ENCODE data around the gene ECHDC1. TPM values are rescaled to one million over a fixed set of nuclear protein-coding genes. Genes with fewer than 3 reads are reported as not detected.
A peak's percentile ranks its signal among the peaks of the same experiment; 100 is the strongest.

ECHDC1 gene
- polyA plus RNA-seq, 1 donor from 2014 or later: 77.5 TPM

DNA sequence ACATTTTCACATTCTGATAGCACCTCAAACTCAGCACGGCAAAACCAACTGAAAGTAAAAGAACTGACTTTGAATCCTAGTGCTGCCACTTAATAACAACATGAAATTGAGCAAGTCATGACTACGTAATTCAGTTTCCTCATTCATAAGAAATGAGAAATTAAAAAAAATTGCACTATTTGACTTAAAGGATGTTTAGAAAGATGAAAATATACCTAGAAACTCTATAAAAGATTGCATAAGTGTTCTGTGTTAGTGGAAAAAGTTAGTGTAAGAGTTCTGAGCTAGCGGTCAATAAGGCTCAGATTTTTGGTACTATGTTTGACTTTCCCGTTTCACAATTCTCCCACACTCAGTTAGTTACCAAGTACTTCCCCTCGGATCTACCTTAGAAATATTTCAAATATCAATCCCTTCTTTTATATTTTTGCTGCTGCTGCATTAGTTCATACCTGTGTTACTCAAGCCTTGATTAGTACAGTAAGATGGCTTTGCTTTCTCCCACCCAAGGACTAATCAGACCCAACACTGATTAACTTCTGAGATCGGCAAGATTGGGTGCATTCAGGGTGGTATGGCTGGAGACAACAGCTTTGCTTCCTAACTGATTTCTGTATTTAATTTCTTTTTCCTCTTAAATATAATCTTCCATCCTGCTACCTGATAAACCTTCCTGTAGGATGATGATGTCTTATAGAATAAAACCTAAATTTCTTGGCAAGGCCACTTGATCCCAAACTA is 25.9 kb downstream of the ECHDC1 start:
- Mint-ChIP-seq H3K27me3 (no peaks in the 10 kb centered on the region), H3K36me3 (peaks cover 8% of the 10 kb centered on the region), H3K4me1 (peaks cover 7 to 13% (median 9%) of the 10 kb centered on the region in 3 donors), H3K9me3 (no peaks in the 10 kb centered on the region), H3K4me3 (no peak overlapping the region), H3K27ac (peak overlapping the region in 1 of 3 donors; percentile 39)

DNA sequence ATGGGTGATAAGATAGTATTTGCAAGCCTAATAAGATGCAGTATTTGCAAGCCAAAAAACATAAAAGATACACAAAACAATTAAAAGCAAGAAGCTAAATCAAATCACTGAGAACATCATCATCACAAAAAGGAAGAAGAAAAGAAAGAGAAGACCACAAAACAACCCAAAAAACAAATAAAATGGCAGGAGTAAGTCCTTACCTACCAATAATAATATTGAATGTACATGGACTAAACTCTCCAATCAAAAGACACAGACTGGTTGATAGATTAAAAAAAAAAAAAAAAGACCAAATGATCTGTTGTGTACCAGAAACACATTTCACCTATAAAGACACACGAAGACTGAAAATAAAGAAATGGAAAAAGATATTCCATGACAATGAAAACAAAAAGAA is 37.7 kb downstream of the ECHDC1 start:
- Mint-ChIP-seq H3K4me3 (no peak overlapping the region), H3K27ac (peak overlapping the region in 1 of 3 donors; percentile 13)

DNA sequence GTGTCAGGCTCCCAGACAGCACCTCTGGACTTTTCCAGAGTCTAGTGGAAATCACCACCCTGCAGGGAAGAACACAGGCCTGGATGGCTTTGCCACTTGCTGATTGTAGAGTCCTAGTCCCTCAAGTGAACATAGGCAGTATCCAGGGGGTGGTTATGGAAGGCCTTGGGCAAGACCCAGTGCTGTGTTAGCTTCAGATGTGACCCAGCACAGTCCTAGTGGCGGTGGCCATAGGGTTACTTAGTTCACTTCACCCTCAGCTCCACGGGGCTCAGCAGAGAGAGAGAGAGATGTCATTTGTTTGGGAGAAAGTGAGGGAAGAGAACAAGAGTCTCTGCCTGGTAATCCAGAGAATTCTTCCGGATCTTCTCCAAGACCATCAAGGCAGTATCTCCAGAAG is 39.5 kb downstream of the ECHDC1 start:
- Mint-ChIP-seq H3K4me3 (no peak overlapping the region), H3K36me3 (peaks cover 8% of the 10 kb centered on the region), H3K9me3 (peaks cover 0 to 12% (median 0%) of the 10 kb centered on the region in 3 donors), H3K27ac (peak overlapping the region in 1 of 3 donors; percentile 71), H3K4me1 (peaks cover 9 to 41% (median 27%) of the 10 kb centered on the region in 3 donors), H3K27me3 (no peaks in the 10 kb centered on the region)

More for the DNA sequence above, 37.7 kb downstream of the ECHDC1 start:
- Mint-ChIP-seq H3K36me3 (peaks cover 17% of the 10 kb centered on the region), H3K4me1 (peaks cover 12 to 51% (median 36%) of the 10 kb centered on the region in 3 donors), H3K9me3 (peaks cover 0 to 12% (median 0%) of the 10 kb centered on the region in 3 donors), H3K27me3 (no peaks in the 10 kb centered on the region)

DNA sequence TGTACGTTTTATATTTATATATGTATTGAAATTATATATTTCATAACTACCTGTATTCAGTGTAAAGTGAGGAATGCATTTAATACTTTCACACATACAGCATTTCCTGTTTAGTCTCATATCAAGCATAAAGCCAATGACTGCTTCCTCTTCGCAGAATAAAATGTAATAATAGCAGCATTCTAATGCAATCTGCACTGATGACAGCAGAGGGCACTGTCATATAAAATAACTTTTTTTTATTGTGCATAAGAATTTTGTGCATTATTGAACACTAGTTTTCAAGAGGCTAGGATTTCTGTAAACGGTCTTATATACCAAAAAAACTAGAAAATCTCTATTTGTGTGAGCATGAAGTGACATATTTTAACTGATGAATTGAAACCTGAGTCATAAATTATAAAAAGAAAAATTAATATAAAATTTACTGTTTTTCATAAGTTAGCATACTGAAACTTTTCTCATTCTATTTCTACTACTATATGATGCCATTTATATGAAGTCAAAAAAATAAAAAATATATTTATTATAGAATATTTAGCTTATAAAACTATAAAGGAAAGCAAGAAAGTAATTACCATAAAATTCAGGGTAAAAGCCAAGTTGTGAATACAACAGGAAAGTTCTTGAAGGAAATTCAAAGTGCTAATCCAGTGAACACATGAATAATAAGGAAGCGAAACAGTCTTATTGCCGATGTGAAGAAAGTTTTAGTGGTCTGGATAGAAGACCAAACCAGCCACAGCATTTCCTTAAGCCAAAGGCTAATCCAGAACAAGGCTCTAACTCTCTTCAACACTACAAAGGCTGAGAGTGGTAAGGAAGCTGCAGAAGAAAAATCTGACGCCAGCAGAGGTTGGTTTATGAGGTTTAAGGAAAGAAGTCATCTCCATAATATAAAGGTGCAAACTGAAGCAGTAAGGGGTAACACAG is 40.4 kb downstream of the ECHDC1 start:
- H3K4me1 Mint-ChIP-seq: peaks cover 8 to 34% (median 22%) of the 10 kb centered on the region in 3 donors
- H3K36me3 Mint-ChIP-seq: peaks cover 2% of the 10 kb centered on the region

DNA sequence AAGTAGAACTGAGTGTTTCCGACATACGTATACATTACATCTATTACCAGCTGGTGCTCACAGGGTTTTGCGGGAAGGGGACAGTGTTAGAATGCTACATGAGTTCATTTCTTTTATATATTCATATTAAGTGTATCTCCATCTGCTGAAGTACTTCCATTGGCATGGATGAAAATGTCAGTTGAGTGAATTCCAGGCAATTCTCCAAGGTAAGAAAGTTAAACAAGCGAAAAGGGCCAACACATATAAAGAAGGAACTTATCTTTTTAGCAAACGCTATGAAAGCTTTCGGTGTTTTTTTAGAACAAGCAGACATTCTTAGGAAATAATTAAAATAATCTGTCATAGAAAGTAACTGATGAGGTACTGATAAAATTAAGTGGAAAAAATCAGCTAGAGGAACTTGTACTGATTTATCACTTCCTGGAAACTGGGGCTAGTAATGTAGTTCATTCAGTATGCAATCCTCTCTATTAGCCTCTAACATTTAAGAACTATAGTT is 42.2 kb downstream of the ECHDC1 start:
- H3K9me3 Mint-ChIP-seq: peaks cover 0 to 5% (median 0%) of the 10 kb centered on the region in 3 donors
- no peaks in the 10 kb centered on the region for H3K36me3 Mint-ChIP-seq
- no peak overlapping the region for H3K27ac Mint-ChIP-seq

More for the DNA sequence above, 40.4 kb downstream of the ECHDC1 start:
- Mint-ChIP-seq H3K27ac (peak overlapping the region in 1 of 3 donors; percentile 71), H3K4me3 (no peak overlapping the region), H3K9me3 (peaks cover 0 to 9% (median 0%) of the 10 kb centered on the region in 3 donors), H3K27me3 (no peaks in the 10 kb centered on the region)

DNA sequence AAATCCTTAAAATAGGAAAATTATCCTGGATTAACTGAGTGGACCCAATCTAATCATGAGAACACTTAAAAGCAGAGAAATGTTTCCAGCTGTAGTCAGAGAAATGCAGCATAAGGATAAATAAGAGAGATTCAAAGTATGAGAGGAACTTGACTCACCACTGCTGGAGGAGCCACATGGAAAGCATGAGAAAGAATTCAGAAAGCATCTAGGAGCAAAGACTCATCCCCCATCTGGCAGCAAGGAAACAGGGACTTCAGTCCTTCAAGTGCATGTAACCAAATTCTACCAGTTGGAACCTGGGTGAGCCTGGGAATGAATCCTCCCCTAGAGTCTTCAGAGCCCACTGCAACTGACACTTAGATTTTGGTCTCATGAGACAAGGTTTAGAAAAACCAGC is 43.0 kb downstream of the ECHDC1 start:
- Mint-ChIP-seq H3K27me3 (no peaks in the 10 kb centered on the region), H3K36me3 (no peaks in the 10 kb centered on the region), H3K27ac (peak overlapping the region in 1 of 3 donors; percentile 9), H3K4me1 (peaks cover 7 to 21% (median 15%) of the 10 kb centered on the region in 3 donors), H3K4me3 (no peak overlapping the region), H3K9me3 (no peaks in the 10 kb centered on the region)

More for the DNA sequence above, 42.2 kb downstream of the ECHDC1 start:
- no peaks in the 10 kb centered on the region for H3K27me3 Mint-ChIP-seq
- H3K4me3 Mint-ChIP-seq: no peak overlapping the region
- H3K4me1 Mint-ChIP-seq: peaks cover 8 to 29% (median 16%) of the 10 kb centered on the region in 3 donors

DNA sequence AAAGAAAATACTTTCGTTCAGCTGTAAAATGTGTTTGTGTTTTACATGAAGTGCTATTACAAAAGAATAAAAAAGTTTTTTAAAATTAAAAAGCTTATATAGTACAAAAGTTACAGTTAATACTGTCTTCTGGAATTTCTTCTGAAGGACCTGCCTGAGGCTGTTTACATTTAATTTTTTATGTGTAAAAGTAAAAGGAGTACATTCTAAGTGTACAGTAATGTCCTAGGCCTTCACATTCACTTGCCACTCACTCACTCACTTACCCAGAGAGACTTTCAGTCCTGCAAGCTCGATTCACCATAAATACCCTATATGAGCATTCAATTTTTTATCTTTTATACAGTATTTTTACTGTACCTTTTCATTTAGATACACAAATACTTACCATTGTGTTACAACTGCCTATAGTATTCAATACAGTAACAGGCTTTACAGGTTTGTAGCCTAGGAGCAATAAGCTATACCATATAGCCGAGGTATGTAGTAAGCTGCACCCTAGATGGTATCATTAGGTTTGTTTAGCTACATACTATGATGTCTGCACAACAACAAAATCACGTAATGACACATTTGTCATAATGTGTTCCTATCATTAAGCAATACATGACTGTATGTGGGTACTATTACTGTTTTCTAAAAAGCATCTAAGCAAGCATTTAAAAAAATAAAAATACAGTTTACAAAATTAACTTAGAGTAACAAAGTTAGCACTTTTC is 43.7 kb downstream of the ECHDC1 start:
- no peak overlapping the region for H3K4me3 Mint-ChIP-seq
- H3K27me3 Mint-ChIP-seq: no peaks in the 10 kb centered on the region
- peaks cover 5 to 15% (median 13%) of the 10 kb centered on the region in 3 donors for H3K4me1 Mint-ChIP-seq
- H3K27ac Mint-ChIP-seq: no peak overlapping the region
- no peaks in the 10 kb centered on the region for H3K9me3 Mint-ChIP-seq
- H3K36me3 Mint-ChIP-seq: no peaks in the 10 kb centered on the region

DNA sequence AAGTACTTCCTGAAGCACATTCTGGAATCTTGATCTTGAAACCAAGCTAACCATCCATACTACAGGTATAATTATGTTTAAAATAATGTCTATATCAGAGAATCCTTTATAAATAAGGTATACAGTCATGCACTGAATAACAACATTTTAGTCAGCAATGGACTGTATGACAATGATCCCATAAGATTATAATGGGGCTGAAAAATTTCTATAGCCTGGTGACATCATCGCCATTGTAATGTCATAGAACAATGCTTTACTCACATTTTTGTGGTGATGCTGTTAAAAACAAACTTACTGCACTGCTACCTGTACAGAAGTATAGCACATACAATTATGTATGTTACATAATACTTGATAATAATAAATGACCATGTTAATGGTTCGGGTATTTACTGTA is 44.9 kb downstream of the ECHDC1 start:
- no peak overlapping the region for H3K27ac Mint-ChIP-seq
- H3K36me3 Mint-ChIP-seq: no peaks in the 10 kb centered on the region
- no peaks in the 10 kb centered on the region for H3K27me3 Mint-ChIP-seq

DNA sequence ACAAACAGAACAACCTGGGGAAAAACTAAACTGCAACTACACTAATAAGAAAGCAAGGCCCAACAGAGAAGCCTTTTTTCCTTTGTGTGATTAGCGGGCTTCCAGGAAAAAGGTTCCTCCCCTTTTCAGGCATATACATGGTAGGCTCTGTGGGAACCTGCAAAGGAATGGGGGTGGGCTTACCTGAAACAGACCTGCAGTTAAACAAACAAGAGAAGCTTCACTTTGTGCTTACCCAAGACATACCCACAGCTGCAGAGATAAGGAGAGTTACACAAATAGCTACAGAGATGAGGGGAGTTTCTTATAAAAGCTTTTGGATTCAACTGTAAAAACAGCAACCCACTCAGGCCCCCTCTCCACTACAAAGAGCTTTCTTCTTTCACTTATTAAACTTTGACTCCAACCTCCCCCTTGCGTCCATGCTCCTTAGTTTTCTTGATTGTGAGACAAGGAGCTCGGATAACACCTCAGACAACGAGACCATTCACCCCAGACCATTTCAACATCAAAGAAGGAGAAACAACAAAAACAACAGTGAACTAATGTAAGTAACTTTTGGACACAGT is 45.8 kb downstream of the ECHDC1 start:
- H3K27me3 Mint-ChIP-seq: no peaks in the 10 kb centered on the region
- H3K36me3 Mint-ChIP-seq: no peaks in the 10 kb centered on the region
- no peak overlapping the region for H3K4me3 Mint-ChIP-seq
- no peak overlapping the region for H3K27ac Mint-ChIP-seq
- peaks cover 8 to 14% (median 8%) of the 10 kb centered on the region in 3 donors for H3K4me1 Mint-ChIP-seq
- no peaks in the 10 kb centered on the region for H3K9me3 Mint-ChIP-seq

More for the DNA sequence above, 44.9 kb downstream of the ECHDC1 start:
- H3K9me3 Mint-ChIP-seq: no peaks in the 10 kb centered on the region
- peaks cover 5 to 14% (median 12%) of the 10 kb centered on the region in 3 donors for H3K4me1 Mint-ChIP-seq
- no peak overlapping the region for H3K4me3 Mint-ChIP-seq

DNA sequence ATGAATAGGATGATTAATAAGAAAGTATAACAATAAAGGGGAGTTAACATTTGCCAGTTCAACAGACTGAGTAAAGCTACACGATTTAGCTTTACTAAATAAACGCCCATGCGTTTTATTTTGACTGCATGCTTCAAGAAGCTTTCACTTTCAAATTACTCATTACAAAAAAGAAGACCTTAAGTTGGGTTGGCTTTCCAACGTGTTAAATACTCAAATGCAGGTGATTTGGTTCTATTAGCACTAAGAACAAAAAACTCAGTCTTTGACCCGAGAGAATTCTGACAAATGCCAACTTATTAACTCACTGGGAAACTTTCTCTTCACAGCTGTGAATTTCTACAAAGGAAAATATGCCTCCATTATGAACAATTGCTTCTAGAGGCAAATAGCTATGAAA is 51.9 kb downstream of the ECHDC1 start:
- H3K4me1 Mint-ChIP-seq: peaks cover 15 to 25% (median 23%) of the 10 kb centered on the region in 3 donors
- H3K4me3 Mint-ChIP-seq: peak overlapping the region; percentile 8 to 76 (median 33)
- no peaks in the 10 kb centered on the region for H3K36me3 Mint-ChIP-seq
- H3K9me3 Mint-ChIP-seq: no peaks in the 10 kb centered on the region
- H3K27me3 Mint-ChIP-seq: no peaks in the 10 kb centered on the region
- peak overlapping the region; percentile 67 to 86 (median 85) for H3K27ac Mint-ChIP-seq

DNA sequence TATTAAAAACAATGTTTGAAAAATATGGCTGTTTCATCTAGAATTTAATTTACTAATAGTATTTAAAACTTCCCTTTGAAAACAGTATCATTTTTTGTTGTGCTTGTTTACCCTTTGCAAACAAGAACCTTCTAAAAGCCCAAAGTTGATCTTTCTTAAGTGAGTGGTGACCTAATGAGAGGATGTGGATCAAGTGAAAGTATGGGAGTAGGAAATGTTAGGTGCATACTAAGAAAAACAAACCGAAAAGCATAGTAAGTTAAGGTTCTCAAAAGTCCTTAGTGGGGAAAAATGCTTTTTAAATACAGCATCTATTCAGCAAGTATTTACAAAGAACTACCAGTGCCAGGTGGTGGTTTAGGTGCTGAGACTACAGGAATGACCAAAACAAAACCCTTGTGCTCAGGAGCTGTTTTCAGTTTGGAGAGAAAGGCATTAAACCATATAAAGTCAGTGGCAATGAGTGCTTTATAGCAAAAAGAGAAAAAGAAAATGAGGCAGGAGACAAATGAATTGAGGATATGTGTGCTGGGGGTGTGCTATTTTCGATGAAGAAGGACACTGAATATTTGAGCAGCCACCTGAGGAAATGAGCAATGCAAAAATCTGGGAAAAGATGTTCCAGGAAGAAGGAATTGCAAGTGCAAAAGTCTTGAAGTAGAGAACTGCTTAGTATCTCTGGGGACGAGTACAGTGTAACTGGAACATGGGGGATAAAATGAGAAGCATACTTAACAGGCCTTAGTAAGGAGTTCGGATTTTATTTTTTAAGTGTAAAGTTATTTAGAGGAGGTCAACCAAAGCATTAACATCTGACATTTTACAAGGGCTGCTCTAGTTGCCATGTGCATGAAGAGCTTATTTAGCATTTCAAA is 52.8 kb downstream of the ECHDC1 start:
- peak overlapping the region in 3 of 4 donors; percentile 8 to 76 (median 40) for H3K4me3 Mint-ChIP-seq

DNA sequence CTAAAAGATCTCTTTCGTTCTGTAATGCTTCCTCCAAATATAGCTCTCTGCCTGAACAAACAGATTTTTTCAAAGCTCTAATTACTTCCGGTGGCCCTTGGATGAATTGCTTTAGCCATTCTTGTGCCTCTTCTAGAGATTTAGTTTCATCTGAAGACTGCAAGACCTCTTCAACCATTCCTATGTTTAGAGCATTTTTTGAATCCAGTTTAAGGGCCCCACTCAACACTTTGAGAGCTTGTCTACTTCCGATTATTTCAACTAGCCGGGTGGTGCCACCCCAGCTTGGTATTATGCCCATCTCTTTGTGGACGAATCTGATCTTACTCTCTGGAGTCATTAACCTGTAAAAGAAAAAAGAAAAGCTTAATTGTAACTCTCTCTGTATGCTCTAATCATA is 53.5 kb downstream of the ECHDC1 start:
- Mint-ChIP-seq H3K27me3 (no peaks in the 10 kb centered on the region), H3K36me3 (peaks cover 3% of the 10 kb centered on the region), H3K4me1 (peaks cover 15 to 27% (median 23%) of the 10 kb centered on the region in 3 donors), H3K4me3 (no peak overlapping the region), H3K9me3 (no peaks in the 10 kb centered on the region), H3K27ac (peak overlapping the region in 2 of 3 donors; percentile 67 to 86)

More for the DNA sequence above, 52.8 kb downstream of the ECHDC1 start:
- Mint-ChIP-seq H3K4me1 (peaks cover 15 to 25% (median 23%) of the 10 kb centered on the region in 3 donors), H3K9me3 (no peaks in the 10 kb centered on the region), H3K27me3 (no peaks in the 10 kb centered on the region), H3K27ac (peak overlapping the region; percentile 67 to 86 (median 85)), H3K36me3 (peaks cover 3% of the 10 kb centered on the region)

DNA sequence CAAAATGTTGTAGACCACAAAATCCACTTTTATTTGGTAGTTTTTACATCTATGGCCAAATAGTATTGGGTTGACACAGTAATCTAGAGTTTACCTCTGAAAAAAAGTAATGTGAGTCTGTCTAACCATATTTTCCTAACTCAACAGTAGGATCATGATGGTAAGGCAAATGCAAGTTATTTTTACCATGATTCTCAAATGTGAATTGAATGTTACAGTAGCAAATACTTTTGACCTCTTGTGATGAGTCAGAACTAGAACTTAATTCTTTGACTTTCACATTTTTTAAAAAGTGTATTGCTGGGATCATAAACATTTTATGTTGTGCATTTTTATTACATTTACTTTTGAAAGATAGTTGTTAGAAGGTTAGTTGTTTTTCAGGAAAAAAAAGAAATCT is 54.7 kb downstream of the ECHDC1 start:
- peak overlapping the region in 1 of 4 donors; percentile 4 for H3K4me3 Mint-ChIP-seq
- H3K27me3 Mint-ChIP-seq: no peaks in the 10 kb centered on the region
- peaks cover 19 to 24% (median 23%) of the 10 kb centered on the region in 3 donors for H3K4me1 Mint-ChIP-seq
- H3K9me3 Mint-ChIP-seq: no peaks in the 10 kb centered on the region
- H3K36me3 Mint-ChIP-seq: peaks cover 3% of the 10 kb centered on the region
- peak overlapping the region in 1 of 3 donors; percentile 31 for H3K27ac Mint-ChIP-seq

All from IgD-negative memory B cell (primary cell).